Gastroesophageal sphincter (tissue), 4 donors: ENCODE measurements around the gene RBM33. TPM values are rescaled to one million over a fixed set of nuclear protein-coding genes. Genes with fewer than 3 reads are reported as not detected.

ENCODE experiments used
- ATAC-seq: fragments of 150-250 bp; one replicate; pipeline ENCODE4 v1.9.1; 2016; ENCODE audit warnings: mild to moderate bottlenecking, moderate library complexity
- H3K27ac ChIP-seq, 4 donors: fragments of 200-600 bp; sonication (generic) in 3 of 4; 1 replicate in 3 of 4; 2 replicates in 1 of 4; pipeline ENCODE4 v1.5.1; 2016 to 2019
- H3K27me3 ChIP-seq: fragments of 200-600 bp; sonication (generic); one replicate; pipeline ENCODE4 v1.5.1; 2019
- H3K36me3 ChIP-seq, 2 donors: fragments of 200-600 bp; sonication (generic); one replicate each; pipeline ENCODE4 v1.5.1; 2019; ENCODE audit warnings: control low read depth in 1 of 2
- H3K4me1 ChIP-seq, 3 donors: fragments of 200-600 bp; sonication (generic); 1 replicate in 2 of 3; 2 replicates in 1 of 3; pipeline ENCODE4 v1.5.1; 2016 to 2019; ENCODE audit warnings: control low read depth in 2 of 3
- H3K4me3 ChIP-seq, 2 donors: fragments of 200-600 bp; sonication (generic); one replicate each; pipeline ENCODE4 v1.5.1; 2019; ENCODE audit warnings: mild to moderate bottlenecking in 1 of 2, moderate library complexity in 1 of 2
- H3K9me3 ChIP-seq, 3 donors: fragments of 200-600 bp; sonication (generic); one replicate each; pipeline ENCODE4 v1.5.1; 2017 to 2019; ENCODE audit warnings: control low read depth in 2 of 3
- CTCF ChIP-seq, 4 experiments: fragments of 200-600 bp in 2 of 4; fragments of 450-650 bp in 2 of 4; sonication (generic) in 1 of 4; IDR thresholded peaks; one replicate each; pipeline ENCODE4 v1.5.1; 2017 to 2019; ENCODE audit warnings: antibody characterized with exemption in 4 of 4, mild to moderate bottlenecking in 2 of 4, moderate library complexity in 2 of 4
- EP300 ChIP-seq: sonication (generic); formaldehyde crosslinking; IDR thresholded peaks from one replicate; pipeline ENCODE4 v1.6.1; 2017; ENCODE audit warnings: antibody characterized with exemption, mild to moderate bottlenecking
- POLR2A ChIP-seq, 2 donors: fragments of 450-650 bp; IDR thresholded peaks; one replicate each; pipeline ENCODE4 v1.6.1; 2017; ENCODE audit warnings: antibody characterized with exemption in 2 of 2, mild to moderate bottlenecking in 2 of 2, moderate library complexity in 1 of 2
- POLR2AphosphoS5 ChIP-seq: sonication (generic); formaldehyde crosslinking; IDR thresholded peaks from one replicate; pipeline ENCODE4 v1.6.1; 2017; ENCODE audit warnings: antibody characterized with exemption
- WGBS, 2 donors: methylation state at CpG; one replicate each; pipeline ENCODE4 v1.1.5; 2018; ENCODE audit warnings: low coverage in 1 of 2; 5-methylcytosine and 5-hydroxymethylcytosine counted together
- total RNA-seq, 4 donors: library from RNA; depleted of rRNA; stranded (reverse); fragments of >200 nt; gene quantifications; one replicate each; pipeline ENCODE4 v1.1.0, GENCODE V29; 2016

The RBM33 gene
- total RNA-seq, 4 donors from 2014 or later, result 25.2 to 67.4 (median 37.6) TPM

- Histone ChIP-seq H3K27ac (no peak within 1 kb of the TSS), H3K27me3 (peaks cover 100% of the 10 kb centered on the region), H3K4me1 (peaks cover 0 to 52% (median 11%) of the 10 kb centered on the region in 3 donors), H3K36me3 (no peaks in the 10 kb centered on the region), H3K9me3 (no peaks in the 10 kb centered on the region), H3K4me3 (peak within 1 kb of the TSS in 1 of 2 donors; percentile 4)
- WGBS, 2 donors, result 1 to 3% methylated on average over 11 to 32 of the region's 53 CpGs
- ATAC-seq, result no peak
- no peak for TF ChIP-seq POLR2A (IDR thresholded peaks at IDR 0.05)
- no peak for TF ChIP-seq CTCF (IDR thresholded peaks at IDR 0.05)
- no peak for TF ChIP-seq POLR2AphosphoS5
Observed at GRCh38 chr7:155811895-155812761, 167.7 kb downstream of the RBM33 start, which contains the start of gene SHH. Gene SHH, minus strand, starts transcription at chr7:155812463. Its CDS starts 341 bp downstream, at chr7:155812122.

- no peak overlapping the region for H3K27ac ChIP-seq
- no peak for TF ChIP-seq POLR2A (IDR thresholded peaks at IDR 0.05)
- no peak for TF ChIP-seq POLR2AphosphoS5
- TF ChIP-seq EP300, result no peak
- TF ChIP-seq CTCF (IDR thresholded peaks at IDR 0.05), result no peak
- no peaks in the 10 kb centered on the region for H3K9me3 ChIP-seq
- H3K4me3 ChIP-seq, result no peak overlapping the region
- peaks cover 0 to 42% (median 11%) of the 10 kb centered on the region in 3 donors for H3K4me1 ChIP-seq
- WGBS, 2 donors, result 0% methylated on average over 1 to 3 of the region's 8 CpGs
- no peaks in the 10 kb centered on the region for H3K36me3 ChIP-seq
- H3K27me3 ChIP-seq, result peaks cover 100% of the 10 kb centered on the region
- no peak for ATAC-seq
Observed at GRCh38 chr7:155813125-155813524, 168.7 kb downstream of the RBM33 start.

DNA sequence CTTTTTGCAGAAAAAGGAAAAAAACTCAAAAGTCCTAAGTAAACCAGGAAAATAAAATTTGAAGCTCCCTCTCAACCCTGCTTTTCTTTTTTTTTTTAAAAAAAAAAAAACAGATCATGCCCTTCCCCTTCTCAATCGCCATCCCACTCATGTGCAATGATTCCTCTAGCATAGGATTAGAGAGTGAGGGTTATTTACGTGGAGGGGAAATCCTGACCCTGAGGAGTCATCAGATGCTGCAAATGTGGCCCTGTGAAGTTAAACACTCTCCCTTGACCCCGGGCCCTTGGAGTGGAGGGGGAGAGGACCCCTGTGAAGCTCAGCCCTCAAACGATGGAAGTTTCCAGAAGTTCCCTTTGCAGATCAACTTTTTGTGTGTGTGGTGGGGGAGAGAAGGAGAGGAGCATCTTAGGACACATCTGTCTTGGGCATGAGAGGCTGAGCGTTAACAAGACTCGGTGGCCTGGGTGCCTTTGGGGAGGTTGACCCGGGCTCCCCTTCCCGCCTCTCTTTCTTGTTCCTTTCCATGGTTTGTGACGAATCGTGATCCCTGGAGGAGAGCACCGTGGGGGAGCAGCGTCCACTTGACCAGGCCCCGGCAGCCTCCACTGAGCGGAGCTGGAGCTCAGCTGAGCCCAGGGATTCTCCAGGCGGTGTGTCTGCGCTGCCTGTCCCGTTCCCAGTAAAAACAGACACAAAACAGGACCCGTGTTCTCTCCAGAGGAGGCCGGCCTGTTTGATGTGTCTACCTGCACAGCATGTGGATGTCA, 169.3 kb downstream of the RBM33 start:
- H3K27ac ChIP-seq, result no peak overlapping the region
- TF ChIP-seq EP300 (no peak), POLR2AphosphoS5 (no peak), CTCF (IDR thresholded peaks at IDR 0.05) (no peak), POLR2A (IDR thresholded peaks at IDR 0.05) (no peak)
- H3K4me1 ChIP-seq, result peaks cover 0 to 35% (median 8%) of the 10 kb centered on the region in 3 donors
- WGBS, 2 donors, result 6% methylated on average over 6 to 7 of the region's 19 CpGs
- H3K27me3 ChIP-seq, result peaks cover 100% of the 10 kb centered on the region
- no peak overlapping the region for H3K4me3 ChIP-seq
- H3K9me3 ChIP-seq, result no peaks in the 10 kb centered on the region
- H3K36me3 ChIP-seq, result no peaks in the 10 kb centered on the region
- ATAC-seq, result no peak

DNA sequence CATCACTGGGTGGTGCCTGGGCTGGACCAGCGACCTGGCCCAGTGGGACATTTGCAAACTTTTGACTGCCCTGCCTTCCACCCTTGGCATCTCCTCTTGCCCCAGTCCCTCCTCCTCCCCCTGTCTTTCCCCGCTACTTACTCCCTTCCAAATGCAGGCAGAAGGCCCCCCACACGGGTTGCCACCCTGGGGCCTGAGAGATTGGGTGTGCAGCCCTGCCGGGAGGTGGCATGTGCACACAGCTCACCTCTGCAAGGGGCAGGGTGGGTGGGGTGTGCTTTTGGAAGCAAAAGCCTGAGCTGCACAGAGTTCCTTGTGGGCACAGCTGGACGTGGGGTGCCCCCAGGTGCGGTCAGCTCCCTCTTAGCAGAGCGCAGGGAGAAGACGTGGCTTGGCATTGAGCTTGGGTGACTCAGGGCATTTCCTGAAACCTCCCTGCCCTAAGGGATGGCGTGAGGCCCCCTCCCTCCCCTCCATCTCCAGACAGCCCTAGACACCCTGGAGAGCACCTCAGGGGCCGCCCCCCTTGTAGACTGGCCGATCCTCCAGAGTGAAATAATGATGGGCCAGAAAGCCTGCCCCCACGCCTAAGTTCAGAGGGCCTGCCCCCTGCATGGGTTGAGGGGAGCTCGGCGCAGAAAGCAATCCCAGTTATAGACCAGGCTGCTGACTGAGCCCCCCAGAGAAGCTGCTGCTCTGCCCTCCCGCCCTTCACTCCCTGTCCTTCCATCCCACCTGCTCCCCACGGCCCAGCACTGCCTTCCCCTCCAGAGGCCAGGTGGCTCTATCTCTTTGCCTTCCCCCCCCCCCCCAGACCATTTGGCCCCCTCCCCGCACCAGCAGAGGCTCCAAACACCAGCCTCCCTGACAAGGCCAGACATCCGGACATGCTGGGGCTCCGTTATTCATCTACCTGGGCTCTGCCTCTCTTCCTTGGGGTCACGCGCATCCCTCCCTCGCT, 170.1 kb downstream of the RBM33 start:
- Histone ChIP-seq H3K4me3 (no peak overlapping the region), H3K9me3 (no peaks in the 10 kb centered on the region), H3K36me3 (no peaks in the 10 kb centered on the region), H3K27ac (no peak overlapping the region), H3K27me3 (peaks cover 99% of the 10 kb centered on the region), H3K4me1 (peaks cover 0 to 27% (median 4%) of the 10 kb centered on the region in 3 donors)
- WGBS, 2 donors, result 0 to 4% methylated on average over 4 of the region's 22 CpGs
- no peak for ATAC-seq
- TF ChIP-seq POLR2A (IDR thresholded peaks at IDR 0.05) (no peak), CTCF (IDR thresholded peaks at IDR 0.05) (no peak), POLR2AphosphoS5 (no peak), EP300 (no peak)
